OCI-LY7 (cell line): Measurements from ENCODE around the gene CWH43. TPM values are rescaled to one million over a fixed set of nuclear protein-coding genes. Genes with fewer than 3 reads are reported as not detected.

ENCODE experiments used
- BruUV-seq: library from RNA; stranded (reverse); fragments of 400-500 nt; replicated peaks from 2 replicates; lab custom pipeline; 2021; lab: Mats Ljungman, UMichigan
- CTCF ChIA-PET: fragments of 300-600 bp; sonication (Branson Sonifier 250); formaldehyde crosslinking; loops from one replicate; lab custom pipeline; 2022; ENCODE audit warnings: antibody characterized with exemption; ENCODE audit not compliant: unreplicated experiment; lab: Charles Lee
- POLR2A ChIA-PET: fragments of 300-600 bp; sonication (Branson Sonifier 250); formaldehyde crosslinking; loops from one replicate; lab custom pipeline; 2022; ENCODE audit warnings: antibody characterized with exemption; lab: Charles Lee
- DNase-seq: peaks from one replicate; pipeline ENCODE4 v3.0.0-alpha.2; 2015; ENCODE audit warnings: low spot score
- H2AFZ ChIP-seq: fragments of 200-600 bp; sonication (generic), shearing (Covaris generic); 2 replicates; pipeline ENCODE4 v1.6.1; 2014; ENCODE audit warnings: mild to moderate bottlenecking, antibody characterized with exemption, low read length, moderate library complexity
- H3K27ac ChIP-seq: fragments of 200-600 bp; sonication (generic); 2 replicates; pipeline ENCODE4 v1.5.1; 2014; ENCODE audit warnings: mixed run types, low read depth, mild to moderate bottlenecking, moderate library complexity, low read length, inconsistent platforms; ENCODE audit not compliant: poor library complexity, severe bottlenecking
- H3K36me3 ChIP-seq: fragments of 200-600 bp; sonication (generic); 2 replicates; pipeline ENCODE4 v1.6.1; 2014; ENCODE audit warnings: mild to moderate bottlenecking, antibody characterized with exemption, low read length, moderate library complexity, mixed read lengths; ENCODE audit not compliant: insufficient read depth
- H3K4me1 ChIP-seq: fragments of 200-600 bp; sonication (generic); 2 replicates; pipeline ENCODE4 v1.5.1; 2014; ENCODE audit warnings: mild to moderate bottlenecking, low read length; ENCODE audit not compliant: insufficient read depth, poor library complexity, severe bottlenecking
- H3K4me2 ChIP-seq: fragments of 200-600 bp; sonication (generic); 2 replicates; pipeline ENCODE4 v1.6.1; 2014; ENCODE audit warnings: mild to moderate bottlenecking, low read length
- H3K4me3 ChIP-seq: fragments of 200-600 bp; sonication (generic); 2 replicates; pipeline ENCODE4 v1.5.1; 2014; ENCODE audit warnings: mild to moderate bottlenecking, low read depth, low read length; ENCODE audit not compliant: poor library complexity, severe bottlenecking
- H3K79me2 ChIP-seq: fragments of 200-600 bp; sonication (generic); 2 replicates; pipeline ENCODE4 v1.6.1; 2016; ENCODE audit warnings: low read depth, mild to moderate bottlenecking, low read length, moderate library complexity, mixed read lengths; ENCODE audit not compliant: insufficient read depth
- H3K9me2 ChIP-seq: fragments of 200-600 bp; sonication (generic); 2 replicates; pipeline ENCODE4 v1.6.1; 2016; ENCODE audit warnings: mild to moderate bottlenecking, low read length, mixed read lengths; ENCODE audit not compliant: insufficient read depth
- H3K9me3 ChIP-seq: fragments of 200-600 bp; sonication (generic); 2 replicates; pipeline ENCODE4 v1.6.1; 2014; ENCODE audit warnings: mild to moderate bottlenecking, mixed run types, low read length, mixed read lengths
- H4K20me1 ChIP-seq: fragments of 200-600 bp; sonication (generic); 2 replicates; pipeline ENCODE4 v1.6.1; 2014; ENCODE audit warnings: mild to moderate bottlenecking, antibody characterized with exemption, low read length, moderate library complexity, mixed read lengths; ENCODE audit not compliant: insufficient read depth
- EZH2phosphoT487 ChIP-seq: fragments of 200-600 bp; sonication (generic); IDR thresholded peaks from 2 replicates; pipeline ENCODE4 v1.6.1; 2018; ENCODE audit warnings: low read depth, borderline replicate concordance, mild to moderate bottlenecking, mixed run types, antibody characterized with exemption, low read length, moderate library complexity, mixed read lengths
- intact Hi-C: fragments of 100-400 bp; cut with micrococcal nuclease; formaldehyde crosslinking; loops from one replicate; pipeline ENCODE4 v1.10.0; 2022; ENCODE audit not compliant: unreplicated experiment
- total RNA-seq, 2 experiments: library from RNA; depleted of rRNA in 1 of 2; stranded (reverse); fragments of >200 nt in 1 of 2; shearing (Covaris generic) in 1 of 2; gene quantifications; 2 replicates each; pipeline ENCODE4 v1.2.3, GENCODE V29; 2014 to 2022
- TF ChIP-seq, protein P1 (sequence below): fragments of 200-600 bp; sonication (generic); conservative IDR thresholded peaks from 2 replicates; pipeline ENCODE4 v1.5.1; 2014; ENCODE audit warnings: mild to moderate bottlenecking, antibody characterized with exemption, low read length, moderate library complexity, mixed read lengths

The CWH43 gene
- total RNA-seq, 2 experiments from 2014 or later: not detected

DNA sequence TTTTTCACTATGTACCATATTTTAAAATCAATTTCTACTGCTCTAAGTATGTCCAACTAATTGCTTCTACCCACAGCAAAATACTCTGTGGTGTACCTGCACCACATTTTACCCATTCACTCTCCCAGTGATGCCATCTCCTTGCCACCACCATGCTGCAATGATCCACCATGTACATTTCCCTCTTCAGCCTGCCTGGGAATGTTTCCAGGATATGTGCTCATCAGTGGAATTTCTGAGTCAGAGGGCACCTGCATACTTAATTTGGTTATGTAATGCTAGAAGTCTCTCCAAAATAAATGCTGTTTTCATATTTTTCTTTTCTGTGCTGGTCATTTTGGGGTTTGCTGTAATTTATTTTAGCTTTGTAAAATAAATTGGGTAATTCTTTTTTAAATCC lies 46.3 kb upstream of the CWH43 start:
- Histone ChIP-seq H3K9me3 (no peaks in the 10 kb centered on the region), H3K79me2 (no peaks in the 10 kb centered on the region), H3K27ac (no peak overlapping the region), H4K20me1 (no peaks in the 10 kb centered on the region), H3K36me3 (no peaks in the 10 kb centered on the region), H3K9me2 (no peaks in the 10 kb centered on the region), H3K4me2 (no peak overlapping the region), H2AFZ (no peak overlapping the region), H3K4me3 (no peak overlapping the region), H3K4me1 (no peaks in the 10 kb centered on the region)
- ChIA-PET POLR2A (no interaction called here), CTCF (no interaction called here)
- DNase-seq: no peak
- intact Hi-C loops: no loop called here
- no TSS peak for BruUV-seq
- TF ChIP-seq, protein P1, sequence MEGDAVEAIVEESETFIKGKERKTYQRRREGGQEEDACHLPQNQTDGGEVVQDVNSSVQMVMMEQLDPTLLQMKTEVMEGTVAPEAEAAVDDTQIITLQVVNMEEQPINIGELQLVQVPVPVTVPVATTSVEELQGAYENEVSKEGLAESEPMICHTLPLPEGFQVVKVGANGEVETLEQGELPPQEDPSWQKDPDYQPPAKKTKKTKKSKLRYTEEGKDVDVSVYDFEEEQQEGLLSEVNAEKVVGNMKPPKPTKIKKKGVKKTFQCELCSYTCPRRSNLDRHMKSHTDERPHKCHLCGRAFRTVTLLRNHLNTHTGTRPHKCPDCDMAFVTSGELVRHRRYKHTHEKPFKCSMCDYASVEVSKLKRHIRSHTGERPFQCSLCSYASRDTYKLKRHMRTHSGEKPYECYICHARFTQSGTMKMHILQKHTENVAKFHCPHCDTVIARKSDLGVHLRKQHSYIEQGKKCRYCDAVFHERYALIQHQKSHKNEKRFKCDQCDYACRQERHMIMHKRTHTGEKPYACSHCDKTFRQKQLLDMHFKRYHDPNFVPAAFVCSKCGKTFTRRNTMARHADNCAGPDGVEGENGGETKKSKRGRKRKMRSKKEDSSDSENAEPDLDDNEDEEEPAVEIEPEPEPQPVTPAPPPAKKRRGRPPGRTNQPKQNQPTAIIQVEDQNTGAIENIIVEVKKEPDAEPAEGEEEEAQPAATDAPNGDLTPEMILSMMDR: no peak
- no peak for TF ChIP-seq EZH2phosphoT487

DNA sequence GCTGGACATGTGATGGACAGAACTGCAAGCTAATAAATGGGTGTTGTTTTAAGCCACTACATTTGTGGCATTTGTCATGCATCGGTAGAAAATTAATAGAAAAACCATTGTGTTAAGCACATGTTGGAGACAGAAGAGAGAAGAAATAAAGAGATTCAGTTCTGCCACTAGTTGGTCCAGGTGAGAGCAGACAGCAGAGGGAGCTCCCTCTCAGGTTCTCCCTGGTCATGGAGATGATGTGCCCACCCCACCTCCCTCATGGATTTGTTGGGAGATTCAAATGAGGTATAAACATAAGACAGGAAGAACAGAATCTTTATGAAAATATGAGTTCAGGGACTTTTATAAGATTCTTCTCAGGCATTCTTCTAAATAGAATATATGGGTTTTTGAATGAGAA lies 42.7 kb upstream of the CWH43 start:
- no TSS peak for BruUV-seq
- no peaks in the 10 kb centered on the region for H3K4me1 ChIP-seq
- H3K9me3 ChIP-seq: no peaks in the 10 kb centered on the region
- no peak overlapping the region for H2AFZ ChIP-seq
- H3K4me2 ChIP-seq: no peak overlapping the region
- CTCF ChIA-PET: no interaction called here
- H3K27ac ChIP-seq: no peak overlapping the region
- no peaks in the 10 kb centered on the region for H3K9me2 ChIP-seq
- H3K4me3 ChIP-seq: no peak overlapping the region
- H3K79me2 ChIP-seq: no peaks in the 10 kb centered on the region
- no peaks in the 10 kb centered on the region for H3K36me3 ChIP-seq
- TF ChIP-seq, protein P1: peak; percentile 71
- no peak for TF ChIP-seq EZH2phosphoT487
- H4K20me1 ChIP-seq: no peaks in the 10 kb centered on the region
- intact Hi-C loops: no loop called here
- POLR2A ChIA-PET: interaction anchor here (0.6 kb wide), 1 partner anchor 159 kb away, joined by 5 read pairs; no protein-coding TSS in a partner anchor
- DNase-seq: peak; percentile 13

- TF ChIP-seq, protein P1: no peak
- TF ChIP-seq EZH2phosphoT487: no peak
Observed at GRCh38 chr4:48944252-48944651, 41.8 kb upstream of the CWH43 start.

More at GRCh38 chr4:48944252-48944651, 41.8 kb upstream of the CWH43 start:
- intact Hi-C loops: no loop called here
- ChIA-PET CTCF (no interaction called here), POLR2A (interaction anchor here (0.6 to 0.7 kb wide), 2 partner anchors 20 to 160 kb away, joined by 5 read pairs; no protein-coding TSS in a partner anchor)
- Histone ChIP-seq H3K79me2 (no peaks in the 10 kb centered on the region), H3K4me2 (no peak overlapping the region), H4K20me1 (no peaks in the 10 kb centered on the region), H3K9me2 (no peaks in the 10 kb centered on the region), H3K27ac (no peak overlapping the region), H2AFZ (no peak overlapping the region), H3K4me3 (no peak overlapping the region), H3K4me1 (no peaks in the 10 kb centered on the region), H3K36me3 (no peaks in the 10 kb centered on the region), H3K9me3 (no peaks in the 10 kb centered on the region)
- no peak for DNase-seq
- no TSS peak for BruUV-seq
